ENCODE data around the gene MPHOSPH8. TPM values are rescaled to one million over a fixed set of nuclear protein-coding genes. Genes with fewer than 3 reads are reported as not detected.
A peak's percentile ranks its signal among the peaks of the same experiment; 100 is the strongest.

Gene MPHOSPH8
- total RNA-seq, 1 donor from 2014 or later, result 16.8 TPM

DNA sequence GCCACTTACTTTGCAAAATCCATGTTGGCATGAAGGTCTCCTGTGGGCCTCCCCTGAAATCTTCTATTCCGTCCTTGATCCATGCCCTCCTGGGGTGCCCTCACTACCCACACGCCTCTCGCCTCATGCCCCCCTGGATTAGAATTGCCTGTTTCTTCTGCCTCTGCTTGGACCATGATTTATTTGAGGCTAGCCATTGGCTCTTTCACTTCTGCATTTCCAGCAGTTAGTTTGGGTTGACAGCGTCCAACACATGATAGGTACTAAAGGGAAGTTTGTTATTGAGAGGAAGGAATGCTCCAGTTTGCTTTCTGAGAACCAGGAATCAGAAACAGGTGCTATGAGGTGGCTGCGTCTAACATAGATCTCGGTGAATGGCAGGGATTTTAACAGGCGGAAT, 41.6 kb upstream of the MPHOSPH8 start:
- Histone ChIP-seq H3K36me3 (ENCODE audit: control insufficient read depth, insufficient read depth, low read length) (no peaks in the 10 kb centered on the region), H3K27me3 (ENCODE audit: control insufficient read depth, insufficient read depth, low read length) (no peaks in the 10 kb centered on the region), H3K4me3 (ENCODE audit: low read depth, low read length) (no peak overlapping the region)
- DNase-seq (ENCODE audit: low read depth), result no peak
- no peak for TF ChIP-seq CTCF (IDR thresholded peaks at IDR 0.05; ENCODE audit: insufficient read depth, low read length, poor library complexity, severe bottlenecking)

- Histone ChIP-seq H3K36me3 (ENCODE audit: control insufficient read depth, insufficient read depth, low read length) (no peaks in the 10 kb centered on the region), H3K27me3 (ENCODE audit: control insufficient read depth, insufficient read depth, low read length) (no peaks in the 10 kb centered on the region), H3K4me3 (ENCODE audit: low read depth, low read length) (no peak overlapping the region)
- DNase-seq (ENCODE audit: low read depth), result no peak
- no peak for TF ChIP-seq CTCF (IDR thresholded peaks at IDR 0.05; ENCODE audit: insufficient read depth, low read length, poor library complexity, severe bottlenecking)
Observed at GRCh38 chr13:19592657-19593180, 40.7 kb upstream of the MPHOSPH8 start.

- Histone ChIP-seq H3K4me3 (ENCODE audit: low read depth, low read length) (no peak overlapping the region), H3K36me3 (ENCODE audit: control insufficient read depth, insufficient read depth, low read length) (no peaks in the 10 kb centered on the region), H3K27me3 (ENCODE audit: control insufficient read depth, insufficient read depth, low read length) (no peaks in the 10 kb centered on the region)
- no peak for TF ChIP-seq CTCF (IDR thresholded peaks at IDR 0.05; ENCODE audit: insufficient read depth, low read length, poor library complexity, severe bottlenecking)
- DNase-seq (ENCODE audit: low read depth), result no peak
Observed at GRCh38 chr13:19596086-19596485, 37.4 kb upstream of the MPHOSPH8 start.

- peak; percentile 67 for DNase-seq (ENCODE audit: low read depth)
- TF ChIP-seq CTCF (IDR thresholded peaks at IDR 0.05; ENCODE audit: insufficient read depth, low read length, poor library complexity, severe bottlenecking), result no peak
- Histone ChIP-seq H3K36me3 (ENCODE audit: control insufficient read depth, insufficient read depth, low read length) (no peaks in the 10 kb centered on the region), H3K4me3 (ENCODE audit: low read depth, low read length) (no peak overlapping the region), H3K27me3 (ENCODE audit: control insufficient read depth, insufficient read depth, low read length) (no peaks in the 10 kb centered on the region)
Observed at GRCh38 chr13:19596960-19597361, 36.5 kb upstream of the MPHOSPH8 start.

DNA sequence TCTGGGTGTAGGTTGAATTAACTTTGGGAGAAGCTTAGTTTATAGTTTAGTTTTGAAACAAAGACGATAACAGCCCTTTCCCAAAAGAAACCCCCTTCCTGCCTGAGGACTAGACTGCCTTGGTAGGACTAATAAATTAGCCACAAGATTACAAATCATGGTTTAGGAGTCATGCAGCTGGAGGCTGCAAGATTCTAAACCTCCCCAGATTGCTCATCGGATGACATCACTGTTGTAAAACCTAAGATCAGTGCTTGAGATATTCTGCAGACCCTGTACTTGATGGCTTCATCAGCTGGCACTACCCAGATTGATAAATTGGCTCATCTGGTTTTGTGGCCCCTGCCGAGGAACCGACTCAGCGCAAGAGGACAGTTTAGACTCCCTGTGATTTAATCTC, 35.9 kb upstream of the MPHOSPH8 start:
- Histone ChIP-seq H3K4me3 (ENCODE audit: low read depth, low read length) (no peak overlapping the region), H3K27me3 (ENCODE audit: control insufficient read depth, insufficient read depth, low read length) (no peaks in the 10 kb centered on the region), H3K36me3 (ENCODE audit: control insufficient read depth, insufficient read depth, low read length) (no peaks in the 10 kb centered on the region)
- TF ChIP-seq CTCF (IDR thresholded peaks at IDR 0.05; ENCODE audit: insufficient read depth, low read length, poor library complexity, severe bottlenecking), result no peak
- DNase-seq (ENCODE audit: low read depth), result peak; percentile 38

All from kidney epithelial cell (primary cell).